ENCODE measurements around the gene CNKSR3.

CNKSR3 gene

GRCh38 chr6:154390034-154390433, 120.5 kb downstream of the CNKSR3 start:
- H3K4me3 ChIP-seq (ENCODE audit: insufficient read depth, low read depth, low read length, poor library complexity, severe bottlenecking) = no peak overlapping the region
- no peaks in the 10 kb centered on the region for H3K36me3 ChIP-seq (ENCODE audit: control insufficient read depth, insufficient read depth, low read length)
- no peaks in the 10 kb centered on the region for H3K9me3 ChIP-seq (ENCODE audit: control insufficient read depth, low read length)
- no peak overlapping the region for H3K27ac ChIP-seq (ENCODE audit: insufficient read depth, low read length, poor library complexity, severe bottlenecking)
- H3K4me1 ChIP-seq (ENCODE audit: control insufficient read depth, insufficient read depth, low read length, poor library complexity, severe bottlenecking) = no peaks in the 10 kb centered on the region
- no peaks in the 10 kb centered on the region for H3K27me3 ChIP-seq (replicated peaks; ENCODE audit: control insufficient read depth, insufficient read depth, low read length, poor library complexity, severe bottlenecking)
- no peak for DNase-seq

GRCh38 chr6:154388803-154389202, 121.7 kb downstream of the CNKSR3 start:
- Histone ChIP-seq H3K27ac (ENCODE audit: insufficient read depth, low read length, poor library complexity, severe bottlenecking) (no peak overlapping the region), H3K4me3 (ENCODE audit: insufficient read depth, low read depth, low read length, poor library complexity, severe bottlenecking) (no peak overlapping the region), H3K9me3 (ENCODE audit: control insufficient read depth, low read length) (no peaks in the 10 kb centered on the region), H3K36me3 (ENCODE audit: control insufficient read depth, insufficient read depth, low read length) (no peaks in the 10 kb centered on the region), H3K4me1 (ENCODE audit: control insufficient read depth, insufficient read depth, low read length, poor library complexity, severe bottlenecking) (no peaks in the 10 kb centered on the region), H3K27me3 (replicated peaks; ENCODE audit: control insufficient read depth, insufficient read depth, low read length, poor library complexity, severe bottlenecking) (no peaks in the 10 kb centered on the region)
- no peak for DNase-seq

- Histone ChIP-seq H3K4me3 (ENCODE audit: insufficient read depth, low read depth, low read length, poor library complexity, severe bottlenecking) (no peak overlapping the region), H3K36me3 (ENCODE audit: control insufficient read depth, insufficient read depth, low read length) (no peaks in the 10 kb centered on the region), H3K27me3 (replicated peaks; ENCODE audit: control insufficient read depth, insufficient read depth, low read length, poor library complexity, severe bottlenecking) (no peaks in the 10 kb centered on the region), H3K9me3 (ENCODE audit: control insufficient read depth, low read length) (no peaks in the 10 kb centered on the region), H3K27ac (ENCODE audit: insufficient read depth, low read length, poor library complexity, severe bottlenecking) (no peak overlapping the region), H3K4me1 (ENCODE audit: control insufficient read depth, insufficient read depth, low read length, poor library complexity, severe bottlenecking) (no peaks in the 10 kb centered on the region)
- no peak for DNase-seq
Observed at GRCh38 chr6:154386848-154387717, 123.4 kb downstream of the CNKSR3 start.

- no peaks in the 10 kb centered on the region for H3K9me3 ChIP-seq (ENCODE audit: control insufficient read depth, low read length)
- no peaks in the 10 kb centered on the region for H3K36me3 ChIP-seq (ENCODE audit: control insufficient read depth, insufficient read depth, low read length)
- no peak for DNase-seq
- no peaks in the 10 kb centered on the region for H3K27me3 ChIP-seq (replicated peaks; ENCODE audit: control insufficient read depth, insufficient read depth, low read length, poor library complexity, severe bottlenecking)
- no peak overlapping the region for H3K4me3 ChIP-seq (ENCODE audit: insufficient read depth, low read depth, low read length, poor library complexity, severe bottlenecking)
- H3K4me1 ChIP-seq (ENCODE audit: control insufficient read depth, insufficient read depth, low read length, poor library complexity, severe bottlenecking) = no peaks in the 10 kb centered on the region
- H3K27ac ChIP-seq (ENCODE audit: insufficient read depth, low read length, poor library complexity, severe bottlenecking) = no peak overlapping the region
Observed at GRCh38 chr6:154384191-154384590, 126.3 kb downstream of the CNKSR3 start.

GRCh38 chr6:154383273-154383672, 127.2 kb downstream of the CNKSR3 start:
- DNase-seq = no peak

GRCh38 chr6:154382740-154383139, 127.7 kb downstream of the CNKSR3 start:
- Histone ChIP-seq H3K27me3 (replicated peaks; ENCODE audit: control insufficient read depth, insufficient read depth, low read length, poor library complexity, severe bottlenecking) (no peaks in the 10 kb centered on the region), H3K36me3 (ENCODE audit: control insufficient read depth, insufficient read depth, low read length) (no peaks in the 10 kb centered on the region), H3K4me3 (ENCODE audit: insufficient read depth, low read depth, low read length, poor library complexity, severe bottlenecking) (no peak overlapping the region), H3K4me1 (ENCODE audit: control insufficient read depth, insufficient read depth, low read length, poor library complexity, severe bottlenecking) (no peaks in the 10 kb centered on the region), H3K9me3 (ENCODE audit: control insufficient read depth, low read length) (no peaks in the 10 kb centered on the region), H3K27ac (ENCODE audit: insufficient read depth, low read length, poor library complexity, severe bottlenecking) (no peak overlapping the region)
- DNase-seq = no peak

More at GRCh38 chr6:154383273-154383672, 127.2 kb downstream of the CNKSR3 start:
- H3K36me3 ChIP-seq (ENCODE audit: control insufficient read depth, insufficient read depth, low read length) = no peaks in the 10 kb centered on the region
- H3K9me3 ChIP-seq (ENCODE audit: control insufficient read depth, low read length) = no peaks in the 10 kb centered on the region
- no peaks in the 10 kb centered on the region for H3K27me3 ChIP-seq (replicated peaks; ENCODE audit: control insufficient read depth, insufficient read depth, low read length, poor library complexity, severe bottlenecking)
- no peak overlapping the region for H3K27ac ChIP-seq (ENCODE audit: insufficient read depth, low read length, poor library complexity, severe bottlenecking)
- no peak overlapping the region for H3K4me3 ChIP-seq (ENCODE audit: insufficient read depth, low read depth, low read length, poor library complexity, severe bottlenecking)
- H3K4me1 ChIP-seq (ENCODE audit: control insufficient read depth, insufficient read depth, low read length, poor library complexity, severe bottlenecking) = no peaks in the 10 kb centered on the region

- no peak overlapping the region for H3K27ac ChIP-seq (ENCODE audit: insufficient read depth, low read length, poor library complexity, severe bottlenecking)
- no peaks in the 10 kb centered on the region for H3K9me3 ChIP-seq (ENCODE audit: control insufficient read depth, low read length)
- no peaks in the 10 kb centered on the region for H3K4me1 ChIP-seq (ENCODE audit: control insufficient read depth, insufficient read depth, low read length, poor library complexity, severe bottlenecking)
- no peaks in the 10 kb centered on the region for H3K36me3 ChIP-seq (ENCODE audit: control insufficient read depth, insufficient read depth, low read length)
- no peak overlapping the region for H3K4me3 ChIP-seq (ENCODE audit: insufficient read depth, low read depth, low read length, poor library complexity, severe bottlenecking)
- no peaks in the 10 kb centered on the region for H3K27me3 ChIP-seq (replicated peaks; ENCODE audit: control insufficient read depth, insufficient read depth, low read length, poor library complexity, severe bottlenecking)
- DNase-seq = no peak
Observed at GRCh38 chr6:154381548-154381947, 128.9 kb downstream of the CNKSR3 start.

- H3K4me1 ChIP-seq (ENCODE audit: control insufficient read depth, insufficient read depth, low read length, poor library complexity, severe bottlenecking) = no peaks in the 10 kb centered on the region
- no peak for DNase-seq
- no peaks in the 10 kb centered on the region for H3K27me3 ChIP-seq (replicated peaks; ENCODE audit: control insufficient read depth, insufficient read depth, low read length, poor library complexity, severe bottlenecking)
- no peaks in the 10 kb centered on the region for H3K36me3 ChIP-seq (ENCODE audit: control insufficient read depth, insufficient read depth, low read length)
- no peak overlapping the region for H3K4me3 ChIP-seq (ENCODE audit: insufficient read depth, low read depth, low read length, poor library complexity, severe bottlenecking)
- no peaks in the 10 kb centered on the region for H3K9me3 ChIP-seq (ENCODE audit: control insufficient read depth, low read length)
- no peak overlapping the region for H3K27ac ChIP-seq (ENCODE audit: insufficient read depth, low read length, poor library complexity, severe bottlenecking)
Observed at GRCh38 chr6:154380741-154381140, 129.7 kb downstream of the CNKSR3 start.

GRCh38 chr6:154379585-154379984, 130.9 kb downstream of the CNKSR3 start:
- Histone ChIP-seq H3K36me3 (ENCODE audit: control insufficient read depth, insufficient read depth, low read length) (no peaks in the 10 kb centered on the region), H3K27me3 (replicated peaks; ENCODE audit: control insufficient read depth, insufficient read depth, low read length, poor library complexity, severe bottlenecking) (no peaks in the 10 kb centered on the region), H3K9me3 (ENCODE audit: control insufficient read depth, low read length) (no peaks in the 10 kb centered on the region), H3K4me3 (ENCODE audit: insufficient read depth, low read depth, low read length, poor library complexity, severe bottlenecking) (no peak overlapping the region), H3K27ac (ENCODE audit: insufficient read depth, low read length, poor library complexity, severe bottlenecking) (no peak overlapping the region), H3K4me1 (ENCODE audit: control insufficient read depth, insufficient read depth, low read length, poor library complexity, severe bottlenecking) (no peaks in the 10 kb centered on the region)
- no peak for DNase-seq

GRCh38 chr6:154378518-154378917, 132.0 kb downstream of the CNKSR3 start:
- H3K27ac ChIP-seq (ENCODE audit: insufficient read depth, low read length, poor library complexity, severe bottlenecking) = no peak overlapping the region

More at GRCh38 chr6:154378518-154378917, 132.0 kb downstream of the CNKSR3 start:
- Histone ChIP-seq H3K27me3 (replicated peaks; ENCODE audit: control insufficient read depth, insufficient read depth, low read length, poor library complexity, severe bottlenecking) (no peaks in the 10 kb centered on the region), H3K36me3 (ENCODE audit: control insufficient read depth, insufficient read depth, low read length) (no peaks in the 10 kb centered on the region), H3K4me1 (ENCODE audit: control insufficient read depth, insufficient read depth, low read length, poor library complexity, severe bottlenecking) (no peaks in the 10 kb centered on the region), H3K4me3 (ENCODE audit: insufficient read depth, low read depth, low read length, poor library complexity, severe bottlenecking) (no peak overlapping the region), H3K9me3 (ENCODE audit: control insufficient read depth, low read length) (no peaks in the 10 kb centered on the region)
- no peak for DNase-seq
